ACHN (cell line): ENCODE measurements around the gene TCIRG1.

Source experiments
- DNase-seq: peaks from one replicate; pipeline ENCODE4 v3.0.0-alpha.2; 2015
- in situ Hi-C: cut with HindIII; loops from 2 replicates; pipeline ENCODE4 v1.10.0; 2017; ENCODE audit warnings: low sequenced_read_pairs, low pct_ligation_motif_present, low pct_unique_long_range_greater_than_20kb

TCIRG1 gene

DNA sequence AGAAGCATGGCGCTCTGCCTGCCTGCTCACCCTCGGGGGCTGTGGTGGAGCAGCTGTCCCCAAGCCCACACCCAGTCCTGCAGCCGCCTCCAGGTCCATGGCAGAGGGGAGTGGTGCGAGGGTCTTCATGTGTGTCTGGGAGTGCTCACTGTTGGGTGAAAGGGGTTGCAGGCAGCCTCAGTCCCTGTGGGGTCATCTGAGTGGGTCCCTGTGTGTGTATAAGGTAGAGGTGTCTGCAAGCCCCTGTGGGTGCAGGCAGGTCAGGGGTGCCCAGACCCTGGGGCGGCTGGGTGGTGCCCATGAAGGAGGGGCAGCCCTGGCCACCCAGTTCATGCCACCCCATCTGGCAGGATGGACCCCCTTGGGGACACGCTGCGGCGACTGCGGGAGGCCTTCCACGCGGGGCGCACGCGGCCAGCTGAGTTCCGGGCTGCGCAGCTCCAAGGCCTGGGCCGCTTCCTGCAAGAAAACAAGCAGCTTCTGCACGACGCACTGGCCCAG, 23.8 kb upstream of the TCIRG1 start:
- in situ Hi-C loops = no loop called here
- no peak for DNase-seq

DNA sequence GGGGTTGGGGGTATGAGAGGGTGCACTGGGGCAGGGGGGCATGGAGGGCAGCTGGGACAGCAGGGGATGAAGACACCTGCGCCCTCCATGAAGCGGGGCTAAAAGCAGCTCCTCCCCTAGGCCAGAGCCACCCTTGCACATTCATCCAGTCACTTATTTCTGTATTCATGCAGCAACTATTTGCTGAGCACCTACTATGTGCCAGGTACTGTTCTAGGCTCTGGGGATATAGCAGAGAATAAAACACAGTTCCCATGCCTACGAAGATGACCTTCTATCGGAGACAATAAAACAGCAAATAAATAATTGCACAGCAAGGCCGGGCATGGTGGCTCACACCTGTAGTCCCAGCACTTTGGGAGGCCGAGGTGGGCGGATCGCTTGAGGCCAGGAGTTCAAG, 23.4 kb upstream of the TCIRG1 start:
- no peak for DNase-seq
- in situ Hi-C loops = no loop called here

DNA sequence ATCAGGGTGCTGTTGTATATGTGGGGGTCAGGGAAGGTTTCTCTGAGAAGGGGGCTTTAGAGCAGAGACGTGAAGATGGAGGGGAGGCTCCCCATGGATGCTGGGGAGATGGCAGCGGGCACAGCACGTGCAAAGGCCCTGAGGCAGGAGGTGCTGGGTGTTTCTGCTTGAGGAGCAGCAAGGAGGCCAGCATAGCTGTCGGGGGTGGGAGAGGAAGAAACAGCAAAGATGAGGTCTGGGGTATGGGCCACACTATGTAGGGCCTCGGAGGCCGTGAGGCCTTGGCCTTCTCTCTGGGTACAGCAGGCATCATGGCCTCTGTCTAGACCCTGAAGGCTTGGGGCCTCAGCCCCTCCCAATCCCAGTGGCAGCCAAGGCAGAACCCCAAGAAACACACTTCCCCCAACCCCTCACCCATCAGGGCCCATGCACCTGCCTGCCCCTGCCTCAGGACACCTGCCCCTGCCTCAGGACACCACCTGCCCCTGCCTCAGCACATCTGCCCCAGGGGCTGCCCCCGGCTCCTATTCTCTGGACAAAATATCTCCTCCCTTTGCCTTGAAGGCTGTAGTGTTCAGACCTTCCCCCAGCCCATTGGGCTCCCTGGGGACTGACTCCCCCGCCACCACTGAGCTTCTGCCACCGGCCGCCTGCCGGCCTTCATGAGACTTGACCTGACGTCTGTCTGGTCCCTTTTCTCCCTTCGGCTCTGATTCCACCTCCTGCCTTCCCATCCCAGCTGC, 22.5 kb upstream of the TCIRG1 start:
- DNase-seq = no peak
- in situ Hi-C loops = no loop called here

DNA sequence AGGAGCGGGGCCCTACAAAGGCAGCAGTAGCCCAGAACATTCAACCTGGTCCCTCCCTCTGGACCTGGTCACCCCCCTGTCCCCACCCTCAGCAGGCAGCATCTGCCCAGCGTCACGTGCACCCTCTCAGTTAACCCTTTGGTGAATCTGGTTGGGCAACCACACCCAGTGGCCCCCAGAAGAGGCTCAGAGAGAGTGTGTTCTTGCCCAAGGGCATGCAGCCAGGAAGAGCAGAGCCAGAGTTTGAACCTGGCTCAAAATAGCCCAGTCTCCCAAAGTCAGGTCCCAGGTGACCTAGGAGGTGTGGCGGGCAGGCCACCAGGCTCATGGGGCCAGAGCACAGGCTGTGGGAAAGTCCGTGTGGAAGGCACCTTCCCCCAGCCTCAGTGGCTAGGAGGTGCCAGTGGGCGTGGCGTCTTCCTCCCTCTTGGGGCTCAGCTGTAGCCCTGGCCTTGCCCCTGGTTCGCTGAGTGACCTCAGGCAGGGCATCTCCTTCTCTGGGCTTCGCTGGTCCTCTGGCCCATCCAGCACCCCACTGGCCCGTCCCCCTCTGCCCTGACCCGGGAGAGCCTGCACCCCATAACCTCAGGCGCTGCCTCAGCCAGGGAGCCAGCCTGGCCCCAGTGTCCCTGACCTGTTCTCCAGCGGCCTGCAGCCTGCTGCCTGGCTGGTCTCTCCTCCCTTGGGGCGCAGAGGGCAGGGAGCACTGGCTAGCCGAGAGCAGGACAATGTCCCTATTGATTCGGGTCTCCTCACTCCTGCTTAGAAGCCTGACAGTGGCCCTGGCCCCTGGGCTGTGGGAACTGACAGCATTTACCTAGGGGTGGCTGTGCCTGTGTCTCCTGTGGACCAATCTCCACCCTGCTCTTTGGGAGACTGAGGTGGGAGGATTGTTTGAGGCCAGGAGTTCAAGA, 21.7 kb upstream of the TCIRG1 start:
- in situ Hi-C loops = no loop called here
- no peak for DNase-seq

DNA sequence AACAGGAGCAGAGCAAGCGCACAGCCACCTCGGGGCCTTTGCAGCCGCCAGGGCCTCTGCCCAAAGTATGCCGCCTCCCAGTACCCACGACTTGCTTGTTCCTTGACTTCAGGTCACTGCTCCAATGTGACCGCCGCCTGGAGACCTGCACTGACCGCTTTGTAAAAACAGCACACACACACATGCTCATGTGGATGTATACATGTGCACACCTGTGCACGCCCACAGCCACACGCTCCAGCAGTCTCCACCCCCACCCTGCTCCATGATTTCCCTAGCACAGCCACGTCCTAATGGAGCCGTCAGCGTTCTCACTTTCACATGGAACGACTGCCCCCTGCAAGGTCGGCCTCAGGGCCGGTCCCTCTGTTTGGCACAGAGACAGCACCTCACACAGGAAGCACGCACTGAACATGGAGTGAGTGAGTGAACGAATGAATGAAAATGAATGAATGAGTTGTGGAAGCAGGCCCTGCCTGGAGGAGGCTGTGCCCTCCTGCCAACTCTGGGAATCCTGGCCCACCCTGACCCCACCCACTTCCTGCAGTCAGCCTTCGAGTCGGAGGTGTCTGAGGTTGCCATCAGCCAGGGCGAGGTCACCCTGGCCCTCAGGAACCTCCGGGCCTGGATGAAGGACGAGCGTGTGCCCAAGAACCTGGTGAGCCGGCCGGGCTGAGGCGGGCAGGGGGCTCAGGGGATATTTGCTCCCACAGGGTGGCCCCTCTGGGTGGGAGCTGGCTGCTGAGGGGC, 20.7 kb upstream of the TCIRG1 start:
- in situ Hi-C loops = no loop called here
- no peak for DNase-seq

DNA sequence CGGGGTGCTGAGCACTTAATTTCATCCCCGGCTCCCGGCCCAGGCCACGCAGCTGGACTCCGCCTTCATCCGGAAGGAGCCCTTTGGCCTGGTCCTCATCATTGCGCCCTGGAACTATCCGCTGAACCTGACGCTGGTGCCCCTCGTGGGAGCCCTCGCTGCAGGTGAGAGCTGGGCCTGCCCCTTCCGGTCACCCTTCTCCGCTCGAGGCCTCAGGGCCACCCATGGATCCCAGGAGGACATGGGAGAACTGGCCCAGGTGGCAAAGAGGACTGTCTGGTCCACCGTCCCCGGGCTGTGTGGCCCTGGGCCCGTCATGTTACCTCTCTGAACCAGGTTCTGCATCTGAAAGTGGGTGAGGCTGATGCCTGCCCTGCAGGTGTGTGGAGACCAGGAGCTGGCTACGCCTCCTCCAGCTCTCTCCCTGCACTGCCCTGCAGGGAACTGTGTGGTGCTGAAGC, 20.1 kb upstream of the TCIRG1 start:
- in situ Hi-C loops = no loop called here
- no peak for DNase-seq

DNA sequence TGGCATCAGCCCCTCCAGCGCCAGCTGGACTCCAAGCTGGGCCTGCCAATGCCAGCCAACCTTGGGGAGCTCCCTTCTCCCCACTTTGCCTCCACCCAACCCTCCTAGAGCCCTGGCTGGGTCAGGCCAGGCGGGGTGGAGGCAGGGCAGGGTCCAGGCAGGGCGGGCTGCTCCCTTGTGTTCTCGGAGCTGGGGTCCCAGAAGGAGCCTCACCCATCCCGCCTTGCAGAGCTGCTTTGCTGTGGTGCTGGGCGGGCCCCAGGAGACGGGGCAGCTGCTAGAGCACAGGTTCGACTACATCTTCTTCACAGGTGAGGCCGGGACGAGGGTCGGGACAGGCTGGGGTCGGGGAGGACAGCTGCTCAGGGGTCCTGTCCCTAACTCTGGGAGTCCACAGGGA, 19.3 kb upstream of the TCIRG1 start:
- DNase-seq = no peak
- in situ Hi-C loops = no loop called here

DNA sequence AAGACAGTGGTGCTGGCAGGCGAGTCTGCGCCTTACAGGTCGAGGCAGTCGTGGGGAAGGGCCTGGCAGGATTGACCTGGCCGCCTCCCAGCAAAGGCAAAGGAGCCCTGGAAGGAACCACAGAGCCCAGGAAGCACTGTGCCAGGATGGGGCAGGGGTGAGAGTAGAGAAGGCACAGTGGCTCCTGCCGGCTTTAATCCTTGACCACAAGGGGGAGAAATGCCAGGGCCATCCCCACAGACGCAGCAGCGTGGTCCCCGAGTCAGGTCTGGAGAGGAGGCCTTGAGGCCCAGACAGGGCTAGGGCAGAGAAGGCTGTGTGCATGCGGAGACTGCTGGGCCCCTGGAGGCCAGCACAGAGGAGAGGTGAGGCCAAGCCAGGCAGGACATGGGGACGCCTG, 18.2 kb upstream of the TCIRG1 start:
- in situ Hi-C loops = no loop called here
- peak; percentile 45 for DNase-seq

DNA sequence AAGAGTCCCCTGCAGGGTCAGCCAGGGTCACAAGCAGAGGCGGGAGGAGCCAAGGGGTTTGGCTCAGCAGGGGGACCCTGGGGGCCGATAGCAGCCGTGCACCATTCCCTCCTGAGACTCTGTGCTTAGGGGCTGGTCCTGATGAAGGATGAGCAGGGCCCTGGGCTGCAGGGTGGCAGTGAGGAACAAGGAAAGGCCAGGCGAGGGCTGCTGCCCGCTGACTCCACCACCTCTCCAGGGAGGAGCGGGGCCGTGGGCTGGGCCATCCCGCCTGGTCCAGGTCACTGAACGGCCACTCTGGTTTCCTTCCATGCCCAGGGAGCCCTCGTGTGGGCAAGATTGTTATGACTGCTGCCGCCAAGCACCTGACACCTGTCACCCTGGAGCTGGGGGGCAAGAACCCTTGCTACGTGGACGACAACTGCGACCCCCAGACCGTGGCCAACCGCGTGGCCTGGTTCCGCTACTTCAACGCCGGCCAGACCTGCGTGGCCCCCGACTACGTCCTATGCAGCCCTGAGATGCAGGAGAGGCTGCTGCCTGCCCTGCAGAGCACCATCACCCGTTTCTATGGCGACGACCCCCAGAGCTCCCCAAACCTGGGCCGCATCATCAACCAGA, 17.5 kb upstream of the TCIRG1 start:
- in situ Hi-C loops = no loop called here
- peak; percentile 44 for DNase-seq

DNA sequence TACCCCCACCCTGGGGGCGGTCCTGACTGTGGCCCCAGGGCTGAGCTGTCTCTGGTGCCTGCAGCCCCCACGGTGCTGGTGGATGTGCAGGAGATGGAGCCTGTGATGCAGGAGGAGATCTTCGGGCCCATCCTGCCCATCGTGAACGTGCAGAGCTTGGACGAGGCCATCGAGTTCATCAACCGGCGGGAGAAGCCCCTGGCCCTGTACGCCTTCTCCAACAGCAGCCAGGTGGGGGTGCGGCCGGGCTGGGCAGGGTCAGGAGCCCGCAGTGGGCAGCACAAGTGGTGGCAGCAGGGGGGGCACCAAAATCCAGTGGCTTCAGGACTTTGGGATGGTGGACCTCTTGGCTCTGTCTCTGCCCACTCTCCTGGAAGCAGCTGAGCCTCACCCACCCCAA, 16.3 kb upstream of the TCIRG1 start:
- in situ Hi-C loops = no loop called here
- DNase-seq = no peak

DNA sequence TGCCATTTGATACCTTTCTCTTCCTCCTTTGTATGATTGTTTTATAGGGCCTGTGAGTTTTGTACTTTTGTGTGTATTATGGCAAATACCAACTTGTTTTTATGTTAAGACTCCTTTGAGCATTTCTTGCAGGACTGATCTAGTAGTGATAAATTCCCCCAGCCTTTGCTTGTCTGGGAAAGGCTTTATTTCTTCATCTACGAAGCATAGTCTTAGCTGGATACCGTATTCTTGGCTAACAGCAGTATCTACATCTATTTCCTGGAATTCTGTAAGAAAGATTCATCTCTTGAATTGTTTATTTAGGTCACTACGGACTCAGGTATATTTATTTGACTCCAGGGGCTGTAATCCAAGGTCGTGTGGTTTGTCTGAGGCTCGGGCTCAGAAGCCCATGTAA, 14.3 kb upstream of the TCIRG1 start:
- DNase-seq = no peak
- in situ Hi-C loops = no loop called here

DNA sequence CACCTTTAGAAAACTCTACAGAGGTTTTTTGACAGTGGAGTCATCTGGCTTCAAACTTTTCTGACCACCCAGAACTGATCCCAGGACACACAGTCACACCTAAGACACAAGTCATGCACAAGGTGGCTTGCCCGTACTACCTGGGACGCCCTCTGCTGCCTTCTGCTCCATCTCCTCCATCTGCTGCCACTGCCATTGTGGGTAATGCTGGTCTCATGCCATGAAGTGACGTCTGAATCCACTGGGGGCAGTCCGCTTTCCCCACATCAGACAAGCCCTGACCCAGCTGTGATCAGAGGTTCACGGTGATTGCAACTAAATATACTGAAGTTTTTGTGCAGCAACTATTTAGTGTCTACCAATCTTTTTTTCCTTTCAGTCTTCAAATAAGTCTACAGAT, 13.8 kb upstream of the TCIRG1 start:
- in situ Hi-C loops = no loop called here
- DNase-seq = no peak

DNA sequence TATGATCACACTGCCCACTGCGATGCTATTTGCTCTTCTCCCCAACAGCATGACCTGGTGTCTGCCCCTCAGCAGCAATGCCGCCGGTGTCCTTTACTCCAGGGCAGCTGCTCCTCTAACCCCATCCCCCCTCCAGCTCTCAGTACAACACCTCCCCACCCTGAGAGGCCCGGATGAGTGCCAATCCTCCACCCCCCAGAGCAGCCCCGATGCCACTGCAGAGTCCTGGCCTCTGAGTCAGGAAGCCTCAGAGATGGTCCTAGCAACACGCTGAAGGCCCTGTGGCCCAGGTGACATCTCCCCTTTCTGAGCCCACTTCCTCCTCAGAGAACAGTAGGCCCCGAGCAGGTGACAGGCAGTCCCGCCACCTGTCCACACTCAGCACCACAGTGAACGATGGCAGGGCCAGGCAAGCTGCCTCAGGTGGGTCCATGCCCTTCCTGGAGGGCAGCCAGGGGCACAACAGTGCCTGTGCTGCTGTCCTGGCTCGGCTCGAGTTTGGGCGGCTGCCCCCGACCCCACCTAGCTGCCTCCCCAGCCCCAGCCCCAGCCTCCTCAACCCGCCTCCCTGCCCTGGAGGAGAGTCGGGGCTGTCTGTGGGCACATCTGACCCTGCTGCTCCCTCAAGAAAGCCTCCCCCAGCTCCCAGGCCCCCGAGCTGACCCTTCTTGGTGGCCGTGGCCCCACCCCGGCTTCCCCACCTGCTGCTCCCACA, 12.3 kb upstream of the TCIRG1 start:
- no peak for DNase-seq
- in situ Hi-C loops = no loop called here

DNA sequence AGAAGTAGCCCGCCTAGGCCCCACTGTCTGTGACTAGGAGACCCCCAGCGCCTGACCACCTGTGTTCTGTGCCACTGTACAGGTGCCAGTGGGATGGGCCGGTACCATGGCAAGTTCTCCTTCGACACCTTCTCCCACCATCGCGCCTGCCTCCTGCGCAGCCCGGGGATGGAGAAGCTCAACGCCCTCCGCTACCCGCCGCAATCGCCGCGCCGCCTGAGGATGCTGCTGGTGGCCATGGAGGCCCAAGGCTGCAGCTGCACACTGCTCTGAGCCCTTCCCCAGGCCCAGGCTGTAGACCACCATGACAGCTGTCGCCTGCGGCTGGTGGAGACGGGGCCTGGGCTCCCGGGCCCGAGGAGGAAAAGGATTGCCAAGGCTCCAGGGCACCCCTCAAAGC, 11.2 kb upstream of the TCIRG1 start:
- DNase-seq = no peak
- in situ Hi-C loops = no loop called here

DNA sequence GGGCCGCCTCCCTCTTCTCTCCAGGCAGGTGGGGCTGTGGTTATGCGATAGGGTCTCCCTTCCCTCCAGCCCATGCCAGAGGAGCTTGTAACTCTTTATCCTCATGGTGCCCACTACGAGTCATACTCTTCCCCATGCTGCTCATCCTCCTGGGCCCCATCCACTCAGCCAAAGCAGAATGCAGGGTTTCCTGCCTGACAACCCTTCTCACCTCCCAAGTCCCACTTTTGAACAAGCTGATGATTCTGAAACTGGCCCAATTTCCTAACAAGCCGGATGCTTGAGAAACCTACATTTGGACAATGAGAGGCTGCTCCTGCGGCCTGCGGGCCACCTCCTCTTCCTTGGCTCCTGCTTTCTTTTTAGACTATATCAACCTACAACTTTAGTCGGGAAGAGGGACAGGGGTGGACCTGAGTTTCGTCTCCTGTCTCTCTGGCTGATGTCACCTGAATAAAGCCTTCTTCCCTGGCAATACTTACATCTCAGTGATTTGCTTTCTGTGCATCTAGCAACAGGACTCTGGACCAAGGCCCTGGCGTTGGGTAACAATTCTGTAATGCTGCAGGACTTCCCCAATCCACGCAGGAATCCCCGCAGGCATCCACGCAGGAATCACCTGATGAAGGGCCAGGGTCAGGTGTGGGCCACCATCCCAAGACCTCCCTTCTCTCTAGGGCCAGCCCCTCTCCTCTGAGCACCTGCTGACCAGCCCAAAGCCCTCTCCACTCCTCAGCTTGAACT, 9.9 kb upstream of the TCIRG1 start:
- in situ Hi-C loops = no loop called here
- no peak for DNase-seq

DNA sequence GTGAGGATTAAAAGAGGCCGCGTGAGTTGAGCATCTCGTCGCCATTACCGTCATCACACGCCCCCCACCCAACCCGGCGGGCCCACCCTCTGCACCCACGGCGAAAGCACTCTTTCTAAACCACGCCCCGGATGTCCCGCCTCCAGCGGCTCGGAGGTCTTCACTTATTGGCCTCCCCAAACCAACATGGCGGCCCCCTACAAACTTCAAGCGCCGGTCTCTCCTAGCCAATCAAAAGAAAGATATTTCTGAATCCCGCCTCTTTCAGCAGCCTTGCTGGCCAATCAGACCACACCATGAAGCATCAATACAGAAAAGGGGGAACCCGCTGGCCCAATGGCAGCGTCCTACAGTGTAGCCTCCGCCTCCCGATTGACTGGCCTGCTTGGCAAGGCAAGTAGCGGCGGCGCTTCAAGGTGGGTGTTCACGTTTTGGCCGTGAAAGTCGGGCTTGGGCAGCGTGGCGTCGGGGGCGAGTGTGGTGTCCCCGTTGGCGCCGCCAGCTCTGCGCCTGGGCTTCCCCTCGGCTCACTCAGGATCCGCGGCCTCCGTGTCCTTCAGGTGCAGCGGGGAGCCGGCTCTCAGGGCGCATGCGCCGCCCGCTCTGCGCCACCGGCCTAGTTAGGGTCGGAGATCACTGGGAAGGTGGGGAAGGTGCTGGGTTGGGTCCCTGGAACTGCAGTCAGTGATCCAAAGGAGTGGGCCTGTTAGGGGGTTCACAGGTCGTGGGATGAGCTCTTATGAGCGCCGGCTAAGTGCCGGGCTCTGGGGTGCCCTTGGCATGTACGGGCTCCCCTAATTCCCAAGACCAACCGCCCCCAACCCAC, 8.3 kb upstream of the TCIRG1 start, which contains the start of gene NDUFS8:
NDUFS8 (plus strand) TSS at position 364 of the 826 bp plus-strand sequence. CDS start 1,471 bp downstream, outside the sequence.
- peak; percentile 98 for DNase-seq
- in situ Hi-C loops = no loop called here

DNA sequence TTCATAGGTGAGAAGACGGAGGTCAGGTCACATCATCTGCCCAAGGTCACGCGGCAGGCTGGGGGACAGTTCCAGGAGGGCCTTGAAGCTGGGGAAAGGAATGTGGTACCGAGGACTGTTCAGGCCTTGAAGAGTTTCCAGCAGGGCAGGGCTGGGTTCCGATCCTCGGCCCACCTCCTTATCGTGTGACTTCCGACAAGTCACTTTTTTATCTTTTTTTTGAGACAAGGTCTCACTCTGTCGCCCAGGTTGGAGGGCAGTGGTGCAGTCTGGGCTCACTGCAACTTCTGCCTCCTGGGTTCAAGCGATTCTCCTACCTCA, 7.7 kb upstream of the TCIRG1 start:
- in situ Hi-C loops = no loop called here
- no peak for DNase-seq
